Mesenchymal stem cell (in vitro differentiated cells and primary cell): ENCODE results near the gene PNLIP. TPM values are rescaled to one million over a fixed set of nuclear protein-coding genes. Genes with fewer than 3 reads are reported as not detected.

Source experiments
- DNase-seq: peaks from one replicate; pipeline ENCODE4 v3.0.0-alpha.2; 2013
- H2AFZ ChIP-seq: one replicate; pipeline ENCODE4 v1.6.1; 2013; ENCODE audit warnings: low read depth, mild to moderate bottlenecking, control low read depth, inconsistent platforms, low read length, moderate library complexity
- H2AK5ac ChIP-seq: 2 replicates; pipeline ENCODE4 v1.6.1; 2013; ENCODE audit warnings: low read length, moderate library complexity, mild to moderate bottlenecking, inconsistent platforms; ENCODE audit not compliant: severe bottlenecking
- H2BK120ac ChIP-seq: one replicate; pipeline ENCODE4 v1.6.1; 2013; ENCODE audit warnings: low read depth, mild to moderate bottlenecking, inconsistent platforms, low read length, moderate library complexity
- H2BK12ac ChIP-seq, 2 experiments: one replicate each; pipeline ENCODE4 v1.6.1; 2013; ENCODE audit warnings: inconsistent platforms in 2 of 2, low read length in 2 of 2, mild to moderate bottlenecking in 2 of 2, moderate library complexity in 2 of 2, control low read depth in 1 of 2
- H2BK15ac ChIP-seq: one replicate; pipeline ENCODE4 v1.6.1; 2013; ENCODE audit warnings: mild to moderate bottlenecking, low read depth, inconsistent platforms; ENCODE audit not compliant: poor library complexity, severe bottlenecking
- H2BK5ac ChIP-seq: 2 replicates; pipeline ENCODE4 v1.6.1; 2013; ENCODE audit warnings: low read depth, mild to moderate bottlenecking, low read length, control low read depth, inconsistent platforms; ENCODE audit not compliant: poor library complexity, severe bottlenecking
- H3K14ac ChIP-seq, 2 experiments: one replicate each; pipeline ENCODE4 v1.6.1; 2013; ENCODE audit warnings: inconsistent platforms in 2 of 2, low read length in 2 of 2, control low read depth in 1 of 2, mild to moderate bottlenecking in 1 of 2, moderate library complexity in 1 of 2
- H3K18ac ChIP-seq, 2 experiments: one replicate each; pipeline ENCODE4 v1.6.1; 2013; ENCODE audit warnings: inconsistent platforms in 2 of 2, low read length in 2 of 2, control low read depth in 1 of 2, low read depth in 1 of 2, mild to moderate bottlenecking in 1 of 2
- H3K23ac ChIP-seq, 2 experiments: one replicate each; pipeline ENCODE4 v1.6.1; 2013; ENCODE audit warnings: inconsistent platforms in 2 of 2, low read length in 2 of 2, mild to moderate bottlenecking in 2 of 2, moderate library complexity in 2 of 2, control low read depth in 1 of 2
- H3K27ac ChIP-seq: 2 replicates; pipeline ENCODE4 v1.5.1; 2013; ENCODE audit warnings: mild to moderate bottlenecking, moderate library complexity, low read length, control low read depth, inconsistent platforms; ENCODE audit not compliant: poor library complexity, severe bottlenecking
- H3K27me3 ChIP-seq, 2 experiments: 2 replicates each; pipeline versions ENCODE4 v1.6.1 to v1.7.0; 2013; ENCODE audit warnings: low read length in 2 of 2, mild to moderate bottlenecking in 2 of 2, moderate library complexity in 2 of 2, control low read depth in 1 of 2, inconsistent platforms in 1 of 2; ENCODE audit not compliant: control insufficient read depth in 1 of 2, insufficient read depth in 1 of 2
- H3K36me3 ChIP-seq, 2 experiments: 2 replicates each; pipeline versions ENCODE4 v1.6.1 to v1.7.0; 2013; ENCODE audit warnings: low read length in 2 of 2, control low read depth in 1 of 2, inconsistent platforms in 1 of 2, low read depth in 1 of 2, mild to moderate bottlenecking in 1 of 2; ENCODE audit not compliant: insufficient read depth in 2 of 2, control insufficient read depth in 1 of 2
- H3K4ac ChIP-seq, 2 experiments: one replicate each; pipeline ENCODE4 v1.6.1; 2013; ENCODE audit warnings: inconsistent platforms in 2 of 2, low read length in 2 of 2, mild to moderate bottlenecking in 2 of 2, moderate library complexity in 2 of 2, control low read depth in 1 of 2, low read depth in 1 of 2
- H3K4me1 ChIP-seq: 2 replicates; pipeline ENCODE4 v1.6.1; 2013; ENCODE audit warnings: low read depth, low read length, control low read depth; ENCODE audit not compliant: control insufficient read depth, insufficient read depth
- H3K4me2 ChIP-seq: 2 replicates; pipeline ENCODE4 v1.6.1; 2013; ENCODE audit warnings: low read length, mild to moderate bottlenecking, inconsistent platforms; ENCODE audit not compliant: poor library complexity, severe bottlenecking
- H3K4me3 ChIP-seq, 2 experiments: 2 replicates each; pipeline versions ENCODE4 v1.5.1 to v1.7.0; 2013; ENCODE audit warnings: low read length in 2 of 2, mild to moderate bottlenecking in 2 of 2, control low read depth in 1 of 2, low read depth in 1 of 2; ENCODE audit not compliant: insufficient read depth in 1 of 2
- H3K79me1 ChIP-seq: replicated peaks from 2 replicates; pipeline ENCODE4 v1.6.1; 2013; ENCODE audit warnings: mild to moderate bottlenecking, control low read depth, low read length, inconsistent platforms; ENCODE audit not compliant: poor library complexity, severe bottlenecking
- H3K9ac ChIP-seq: 2 replicates; pipeline ENCODE4 v1.7.0; 2013; ENCODE audit warnings: mild to moderate bottlenecking, low read length, moderate library complexity
- H3K9me3 ChIP-seq: 2 replicates; pipeline ENCODE4 v1.7.0; 2013; ENCODE audit warnings: mild to moderate bottlenecking, low read length; ENCODE audit not compliant: control insufficient read depth
- H4K8ac ChIP-seq: one replicate; pipeline ENCODE4 v1.6.1; 2013; ENCODE audit warnings: inconsistent platforms, mild to moderate bottlenecking, low read length, moderate library complexity
- H4K91ac ChIP-seq: one replicate; pipeline ENCODE4 v1.6.1; 2013; ENCODE audit warnings: mild to moderate bottlenecking, low read length, inconsistent platforms
- WGBS: methylation state at CpG from one replicate; pipeline ENCODE4 v1.1.7; 2013; ENCODE audit warnings: mixed read lengths; 5-methylcytosine and 5-hydroxymethylcytosine counted together
- polyA plus RNA-seq, 2 experiments: library from polyadenylated mRNA; stranded (reverse); fragments of 200-250 nt; gene quantifications; one replicate each; pipeline ENCODE4 v1.2.3, GENCODE V29; 2013

PNLIP gene
- not detected for polyA plus RNA-seq (2013, experiment 1 of 2)
- not detected for polyA plus RNA-seq (2013, experiment 2 of 2)

GRCh38 chr10:116545756-116546155, at the start of gene PNLIP:
TSS of gene PNLIP (plus strand) at chr10:116545931. CDS start at chr10:116546093, 162 bp downstream.
- H4K91ac ChIP-seq = no peak within 1 kb of the TSS
- H3K4me3 ChIP-seq = no peak within 1 kb of the TSS
- no peak within 1 kb of the TSS for H3K9ac ChIP-seq
- H2BK5ac ChIP-seq = no peak within 1 kb of the TSS
- H3K27me3 ChIP-seq = peaks cover 0 to 5% of the 10 kb centered on the region in 2 experiments
- no peak within 1 kb of the TSS for H3K23ac ChIP-seq
- H2BK120ac ChIP-seq = no peak within 1 kb of the TSS
- DNase-seq = no peak
- 88% methylated on average over 8 of the region's 8 CpGs for WGBS
- H3K4ac ChIP-seq = no peak within 1 kb of the TSS
- no peaks in the 10 kb centered on the region for H3K4me1 ChIP-seq
- H3K27ac ChIP-seq = no peak within 1 kb of the TSS
- H3K79me1 ChIP-seq = no peaks in the 10 kb centered on the region
- H3K14ac ChIP-seq = no peak within 1 kb of the TSS
- no peak within 1 kb of the TSS for H3K18ac ChIP-seq
- H3K4me2 ChIP-seq = no peak within 1 kb of the TSS
- H2BK15ac ChIP-seq = no peak within 1 kb of the TSS
- no peaks in the 10 kb centered on the region for H3K9me3 ChIP-seq
- no peaks in the 10 kb centered on the region for H3K36me3 ChIP-seq
- H2AK5ac ChIP-seq = no peak within 1 kb of the TSS
- H2BK12ac ChIP-seq = no peak within 1 kb of the TSS
- no peak within 1 kb of the TSS for H2AFZ ChIP-seq
- H4K8ac ChIP-seq = no peak within 1 kb of the TSS

DNA sequence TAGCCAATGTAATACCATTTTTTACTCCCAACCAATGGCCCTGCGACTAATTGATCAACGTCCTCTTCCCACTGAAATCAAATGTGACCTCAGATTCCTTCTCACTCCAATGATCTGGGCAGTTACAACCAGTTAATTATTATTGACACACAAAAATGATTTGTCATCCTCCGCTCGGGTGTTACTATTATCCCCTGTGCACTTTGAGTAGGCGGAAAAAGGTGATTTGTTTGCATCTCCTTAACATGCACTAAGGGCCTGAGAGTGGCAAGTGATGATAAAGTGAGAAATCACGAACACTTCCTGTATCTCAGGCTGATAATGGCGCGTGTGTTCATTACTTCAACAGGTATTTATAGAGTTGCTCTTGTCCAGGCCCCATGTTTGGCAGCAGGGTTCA, 40.9 kb upstream of the PNLIP start:
- H3K4ac ChIP-seq = no peak overlapping the region
- H3K4me2 ChIP-seq = no peak overlapping the region
- H3K23ac ChIP-seq = no peak overlapping the region
- no peak overlapping the region for H3K4me3 ChIP-seq
- WGBS = 82% methylated on average over 7 of the region's 8 CpGs
- no peak for DNase-seq
- no peak overlapping the region for H3K18ac ChIP-seq
- H2BK12ac ChIP-seq = no peak overlapping the region
- no peaks in the 10 kb centered on the region for H3K79me1 ChIP-seq
- H4K8ac ChIP-seq = no peak overlapping the region
- H3K14ac ChIP-seq = no peak overlapping the region
- H3K27ac ChIP-seq = no peak overlapping the region
- no peaks in the 10 kb centered on the region for H3K9me3 ChIP-seq
- H2BK120ac ChIP-seq = no peak overlapping the region
- H2AK5ac ChIP-seq = no peak overlapping the region
- H3K36me3 ChIP-seq = no peaks in the 10 kb centered on the region
- no peak overlapping the region for H2BK5ac ChIP-seq
- H2AFZ ChIP-seq = no peak overlapping the region
- no peak overlapping the region for H3K9ac ChIP-seq
- H2BK15ac ChIP-seq = no peak overlapping the region
- no peak overlapping the region for H4K91ac ChIP-seq
- H3K4me1 ChIP-seq = no peaks in the 10 kb centered on the region
- H3K27me3 ChIP-seq = peaks cover 0 to 3% of the 10 kb centered on the region in 2 experiments

GRCh38 chr10:116510565-116510964, 35.2 kb upstream of the PNLIP start:
- no peak overlapping the region for H3K27ac ChIP-seq
- no peak overlapping the region for H3K4me2 ChIP-seq
- no peak overlapping the region for H2BK120ac ChIP-seq
- DNase-seq = no peak
- H3K14ac ChIP-seq = no peak overlapping the region
- H3K79me1 ChIP-seq = no peaks in the 10 kb centered on the region
- H3K27me3 ChIP-seq = peaks cover 0 to 3% of the 10 kb centered on the region in 2 experiments
- no peak overlapping the region for H2AK5ac ChIP-seq
- H3K4ac ChIP-seq = no peak overlapping the region
- H2AFZ ChIP-seq = no peak overlapping the region
- no peak overlapping the region for H2BK15ac ChIP-seq
- H4K91ac ChIP-seq = no peak overlapping the region
- no peak overlapping the region for H3K18ac ChIP-seq
- H3K4me3 ChIP-seq = no peak overlapping the region
- WGBS = 89% methylated on average over 3 of the region's 3 CpGs
- H2BK12ac ChIP-seq = no peak overlapping the region
- H3K9ac ChIP-seq = no peak overlapping the region
- no peaks in the 10 kb centered on the region for H3K4me1 ChIP-seq
- no peak overlapping the region for H3K23ac ChIP-seq
- no peaks in the 10 kb centered on the region for H3K9me3 ChIP-seq
- H4K8ac ChIP-seq = no peak overlapping the region
- no peak overlapping the region for H2BK5ac ChIP-seq
- no peaks in the 10 kb centered on the region for H3K36me3 ChIP-seq

DNA sequence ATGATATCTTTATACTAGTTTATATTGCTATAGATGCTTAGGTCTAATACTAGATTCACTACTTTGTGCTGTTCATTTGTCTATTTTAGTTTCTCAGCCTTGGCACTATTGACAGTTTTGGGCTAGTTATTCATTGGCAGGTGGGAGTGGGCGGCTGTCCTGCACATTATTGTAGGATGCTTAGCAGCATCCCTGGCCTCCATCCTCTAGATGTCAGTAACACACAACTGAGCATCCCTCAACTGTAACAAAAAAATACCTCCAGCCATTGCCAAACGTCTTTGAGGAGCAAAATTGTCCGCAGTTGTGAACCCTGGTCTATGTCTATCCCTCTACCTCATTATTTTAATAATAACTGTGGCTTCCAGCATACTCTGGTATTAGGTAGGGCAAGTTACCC, 34.4 kb upstream of the PNLIP start:
- Histone ChIP-seq H4K8ac (no peak overlapping the region), H3K4me3 (no peak overlapping the region), H2BK120ac (no peak overlapping the region), H2AK5ac (no peak overlapping the region), H3K79me1 (no peaks in the 10 kb centered on the region), H3K27ac (no peak overlapping the region), H3K4me2 (no peak overlapping the region), H3K18ac (no peak overlapping the region), H2BK5ac (no peak overlapping the region), H3K36me3 (no peaks in the 10 kb centered on the region), H3K9ac (no peak overlapping the region), H4K91ac (no peak overlapping the region), H3K27me3 (peaks cover 0 to 3% of the 10 kb centered on the region in 2 experiments), H3K4ac (no peak overlapping the region), H3K4me1 (no peaks in the 10 kb centered on the region), H2BK15ac (no peak overlapping the region), H2AFZ (no peak overlapping the region), H3K23ac (no peak overlapping the region), H2BK12ac (no peak overlapping the region), H3K14ac (no peak overlapping the region), H3K9me3 (no peaks in the 10 kb centered on the region)
- WGBS = 28% methylated on average over 3 of the region's 3 CpGs
- DNase-seq = no peak
